Measurements from ENCODE around the gene NGF. TPM values are rescaled to one million over a fixed set of nuclear protein-coding genes. Genes with fewer than 3 reads are reported as not detected.

The NGF gene
- total and polyA plus RNA-seq, 2 of the 8 experiments (the other 6 are each of a cell fraction or from before 2014, with no cell fraction given) = 1.6 TPM; not detected in 1

- Histone ChIP-seq H3K4ac (replicated peaks; ENCODE audit: insufficient read length, low read depth, low read length) (no peak overlapping the region), H3K14ac (ENCODE audit: insufficient read length) (no peak overlapping the region), H3K9ac (replicated peaks in 1 of 4; ENCODE audit: extremely low read depth in 1 of 4, low read depth in 3 of 4, low read length in 3 of 4) (no peak overlapping the region), H2BK15ac (ENCODE audit: low read length) (no peak overlapping the region), H2AK5ac (ENCODE audit: low read depth, low read length) (no peak overlapping the region), H3K23me2 (ENCODE audit: low read depth, low read length) (no peaks in the 10 kb centered on the region), H3K4me1 (replicated peaks in 1 of 4; ENCODE audit: control insufficient read depth in 3 of 4, insufficient read depth in 4 of 4, low read length in 3 of 4) (no peaks in the 10 kb centered on the region), H3K23ac (ENCODE audit: insufficient read length) (no peak overlapping the region), H4K91ac (replicated peaks; ENCODE audit: insufficient read length, low read length) (no peak overlapping the region), H3K27me3 (replicated peaks in 1 of 4; ENCODE audit: control insufficient read depth in 3 of 4, extremely low read depth in 1 of 4, insufficient read depth in 3 of 4, low read length in 3 of 4) (no peaks in the 10 kb centered on the region; a peak in 1 of 7 replicates), H4K8ac (ENCODE audit: extremely low read depth, insufficient read depth, low read length) (no peak overlapping the region), H3K27ac (ENCODE audit: low read depth, low read length) (no peak overlapping the region), H3K36me3 (ENCODE audit: control insufficient read depth in 2 of 4, insufficient read depth in 4 of 4, low read length in 3 of 4) (no peaks in the 10 kb centered on the region), H2AFZ (ENCODE audit: low read length) (no peak overlapping the region), H2BK20ac (ENCODE audit: low read length) (no peak overlapping the region), H3K4me2 (ENCODE audit: insufficient read depth in 1 of 2, low read depth in 2 of 2, low read length in 2 of 2) (no peak overlapping the region), H3K18ac (ENCODE audit: extremely low read depth, low read length) (no peak overlapping the region), H4K20me1 (replicated peaks in 1 of 2; ENCODE audit: control insufficient read depth in 1 of 2, insufficient read depth in 2 of 2, low read length in 2 of 2) (no peaks in the 10 kb centered on the region), H2BK5ac (ENCODE audit: low read depth, low read length) (no peak overlapping the region), H3K79me2 (ENCODE audit: control insufficient read depth in 1 of 2, insufficient read depth in 2 of 2, low read length in 2 of 2) (no peaks in the 10 kb centered on the region), H4K5ac (ENCODE audit: insufficient read length, low read depth, low read length) (no peak overlapping the region), H3K79me1 (ENCODE audit: low read depth, low read length) (no peaks in the 10 kb centered on the region), H2BK12ac (ENCODE audit: low read depth, low read length) (no peak overlapping the region), H3K9me3 (ENCODE audit: insufficient read depth in 2 of 2, low read depth in 1 of 2, low read length in 1 of 2) (peaks cover 5 to 7% of the 10 kb centered on the region in 2 experiments; a peak in 3 of 4 replicates), H3K4me3 (ENCODE audit: extremely low read depth in 1 of 4, insufficient read depth in 2 of 4, low read depth in 3 of 4, low read length in 4 of 4) (no peak overlapping the region), H3K56ac (replicated peaks; ENCODE audit: insufficient read length, low read depth, low read length) (no peak overlapping the region), H2BK120ac (replicated peaks; ENCODE audit: low read depth, low read length) (no peak overlapping the region)
- no peak for FAIRE-seq
- WGBS, 2 experiments (ENCODE audit: extremely low coverage in 1 of 2, insufficient coverage in 1 of 2, insufficient read length in 1 of 2, insufficient replicate concordance in 2 of 2, low coverage in 1 of 2, low lambda C conversion rate in 2 of 2, missing lambda C conversion rate in 1 of 2) = 93% methylated on average over 2 of the region's 2 CpGs; no CpG with 5 or more reads in 1 of the 2 experiments
- CTCF ChIA-PET (ENCODE audit: partially characterized antibody) = interaction anchor here (0.8 to 1.3 kb wide), 5 partner anchors 9 to 143 kb away, joined by 3 to 5 read pairs (median 3); no protein-coding TSS in a partner anchor
- POLR2A ChIA-PET (ENCODE audit: partially characterized antibody) = interaction anchor here (1.1 kb wide), 1 partner anchor 13 kb away, joined by 3 read pairs; no protein-coding TSS in a partner anchor
- DNase-seq (ENCODE audit: low read depth in 1 of 2, low spot score in 2 of 2) = no peak
- TF ChIP-seq, protein P1, sequence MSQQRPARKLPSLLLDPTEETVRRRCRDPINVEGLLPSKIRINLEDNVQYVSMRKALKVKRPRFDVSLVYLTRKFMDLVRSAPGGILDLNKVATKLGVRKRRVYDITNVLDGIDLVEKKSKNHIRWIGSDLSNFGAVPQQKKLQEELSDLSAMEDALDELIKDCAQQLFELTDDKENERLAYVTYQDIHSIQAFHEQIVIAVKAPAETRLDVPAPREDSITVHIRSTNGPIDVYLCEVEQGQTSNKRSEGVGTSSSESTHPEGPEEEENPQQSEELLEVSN (IDR thresholded peaks at IDR 0.05) = no peak
- TF ChIP-seq RXRA (IDR thresholded peaks at IDR 0.05; ENCODE audit: insufficient read depth, low read depth, low read length) (no peak), HDAC6 (IDR thresholded peaks at IDR 0.05; ENCODE audit: low read depth, low read length) (no peak), SRF (IDR thresholded peaks at IDR 0.05; ENCODE audit: low read depth, low read length) (no peak), EZH2 (IDR thresholded peaks at IDR 0.05; ENCODE audit: low read depth, low read length, severe bottlenecking) (no peak), EP300 (IDR thresholded peaks at IDR 0.05; ENCODE audit: borderline replicate concordance in 1 of 2, low read depth in 2 of 2, low read length in 2 of 2) (no peak), TAF1 (IDR thresholded peaks at IDR 0.05; ENCODE audit: low read depth, low read length) (no peak), CBX8 (IDR thresholded peaks at IDR 0.05; ENCODE audit: borderline replicate concordance, low read depth, low read length) (no peak), KDM4A (IDR thresholded peaks at IDR 0.05; ENCODE audit: low read depth, low read length, severe bottlenecking) (no peak), YY1 (IDR thresholded peaks at IDR 0.05; ENCODE audit: low read depth, low read length) (no peak), RBBP5 (IDR thresholded peaks at IDR 0.05; ENCODE audit: borderline replicate concordance, low read depth, low read length) (no peak), BRCA1 (IDR thresholded peaks at IDR 0.05; ENCODE audit: low read depth, low read length) (no peak), EGR1 (IDR thresholded peaks at IDR 0.05; ENCODE audit: borderline replicate concordance, low read depth, low read length) (no peak), KDM5A (IDR thresholded peaks at IDR 0.05; ENCODE audit: low read length) (no peak)
These were observed 56.9 kb downstream of the NGF start for GRCh38 chr1:115281143-115281542.

All from H1 (cell line).